Activated CD4-positive, CD25-positive, alpha-beta regulatory T cell treated with anti-CD3 and anti-CD28 coated beads, Interleukin-2, amount 50 U/mL, for 24 hours (primary cell): ENCODE measurements around the gene GPRC5C.
A peak's percentile ranks its signal among the peaks of the same experiment; 100 is the strongest.
"Not testable (repeated sequence)": the region's sequence is repeated elsewhere in the genome, so short reads cannot be mapped to it uniquely, and the experiment has no call there.

Source experiments
- ATAC-seq, 2 donors: fragments of 150-1000 bp; cut with Tn5 transposase; one replicate each; pipeline ENCODE4 v1.10.0; 2021; ENCODE audit warnings: mild to moderate bottlenecking in 1 of 2, moderate library complexity in 1 of 2

GPRC5C gene

DNA sequence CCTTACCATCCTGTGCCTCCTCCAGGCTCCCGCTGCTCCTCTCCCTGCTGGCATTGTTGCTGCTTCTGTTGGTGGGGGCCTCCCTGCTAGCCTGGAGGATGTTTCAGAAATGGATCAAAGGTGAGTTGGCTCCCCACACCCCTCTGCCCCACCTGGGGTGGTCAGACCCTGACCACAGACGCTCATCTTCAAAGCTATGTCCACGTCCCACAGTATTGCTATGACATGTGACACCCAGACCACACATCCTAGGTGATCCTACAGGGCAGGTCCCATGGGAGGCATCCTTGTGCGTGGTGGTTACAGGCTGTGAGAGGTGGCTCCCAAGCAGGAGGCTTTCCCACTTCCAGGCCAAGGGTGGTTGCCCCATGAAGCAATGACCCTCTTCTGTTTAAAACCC lies 45.5 kb downstream of the GPRC5C start:
- no peak for ATAC-seq

DNA sequence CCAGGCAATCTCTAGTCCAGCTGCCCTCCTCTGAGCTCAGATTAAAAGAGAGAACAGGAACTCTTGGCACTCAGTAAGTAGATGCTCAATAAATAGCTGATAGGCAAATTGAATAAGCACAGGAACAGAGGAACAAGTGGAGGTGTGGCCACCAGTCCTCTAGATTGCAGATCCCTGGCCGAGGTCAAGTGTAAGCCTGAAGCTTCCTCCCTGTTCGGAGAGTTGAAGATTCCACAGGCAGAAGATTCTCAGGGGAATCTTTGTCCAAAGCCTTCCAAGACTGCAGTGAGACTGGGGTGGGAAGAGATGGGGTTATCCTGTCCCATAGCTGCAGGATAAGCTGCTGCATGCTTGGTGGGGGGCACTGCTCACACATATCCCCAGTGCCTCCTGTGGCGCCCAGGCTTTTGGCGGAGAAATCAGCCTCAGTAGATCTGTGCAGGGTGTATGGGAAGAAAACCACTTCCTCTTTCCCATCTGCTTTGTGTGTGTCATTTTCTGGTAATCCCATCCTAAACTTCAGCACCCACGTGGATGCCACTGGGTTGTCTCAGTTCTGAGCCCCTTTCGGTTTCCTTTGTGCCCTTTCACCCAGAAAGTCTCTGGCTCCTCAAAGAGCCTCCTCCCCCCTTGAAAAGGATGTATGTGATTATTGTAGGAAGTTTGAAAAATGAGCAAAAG lies 46.7 kb downstream of the GPRC5C start:
- ATAC-seq, result peak in 1 of 2 donors; percentile 44

DNA sequence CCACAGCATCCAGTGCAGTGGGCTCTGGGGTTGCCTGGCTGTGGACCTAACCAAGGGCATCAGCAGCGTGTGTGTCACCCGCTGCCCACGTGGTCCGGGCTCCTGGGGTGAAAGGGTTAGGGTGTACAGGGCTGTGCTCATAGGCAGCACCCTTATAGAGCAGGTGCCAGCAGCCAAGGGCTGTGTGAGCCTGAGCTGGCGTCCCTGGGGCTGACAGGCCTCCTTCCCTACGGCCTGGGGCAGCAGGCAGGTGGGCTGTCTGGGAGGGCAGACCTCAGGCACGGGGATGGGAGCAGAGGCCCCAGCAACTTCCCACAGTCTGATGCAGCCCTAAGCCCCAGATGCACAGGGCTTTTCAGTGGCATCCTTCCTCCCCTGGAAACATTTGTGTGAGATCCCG lies 48.4 kb downstream of the GPRC5C start:
- ATAC-seq, result no peak

DNA sequence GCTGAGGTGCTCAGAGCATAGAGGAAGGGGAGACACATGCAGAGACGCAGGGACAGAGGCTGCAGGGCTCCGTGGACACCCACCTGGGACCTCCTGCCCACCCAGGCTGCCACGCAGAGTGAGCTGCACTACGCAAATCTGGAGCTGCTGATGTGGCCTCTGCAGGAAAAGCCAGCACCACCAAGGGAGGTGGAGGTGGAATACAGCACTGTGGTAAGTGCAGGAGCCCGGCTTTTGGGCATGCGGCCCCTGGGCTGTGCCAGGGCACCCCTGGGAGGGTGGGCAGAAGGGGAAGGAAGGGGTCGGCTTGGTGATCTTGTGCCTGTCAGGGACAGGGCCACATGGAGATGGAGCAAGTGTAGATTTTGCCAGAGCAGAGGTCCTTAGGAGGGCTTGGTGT lies 49.7 kb downstream of the GPRC5C start:
- no peak for ATAC-seq

DNA sequence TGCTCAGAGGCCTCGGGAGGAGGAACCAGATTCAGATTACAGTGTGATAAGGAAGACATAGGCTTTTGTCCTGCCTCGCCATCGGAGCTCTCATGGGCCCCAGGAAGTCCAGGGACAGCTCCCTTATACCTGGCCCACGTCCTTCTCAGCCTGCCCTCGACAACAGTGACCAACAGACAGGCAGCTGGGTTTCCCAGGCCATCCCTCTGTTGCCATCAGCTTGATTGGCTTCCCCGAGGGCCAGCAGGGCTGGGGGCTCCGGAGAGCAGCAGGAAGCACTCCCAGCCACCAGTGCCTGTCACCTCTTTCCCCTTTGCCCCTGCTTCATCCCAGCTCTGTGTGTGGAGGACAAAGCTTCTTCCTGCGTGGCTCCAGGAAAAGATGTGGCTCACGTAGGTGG lies 52.2 kb downstream of the GPRC5C start:
- no peak for ATAC-seq

DNA sequence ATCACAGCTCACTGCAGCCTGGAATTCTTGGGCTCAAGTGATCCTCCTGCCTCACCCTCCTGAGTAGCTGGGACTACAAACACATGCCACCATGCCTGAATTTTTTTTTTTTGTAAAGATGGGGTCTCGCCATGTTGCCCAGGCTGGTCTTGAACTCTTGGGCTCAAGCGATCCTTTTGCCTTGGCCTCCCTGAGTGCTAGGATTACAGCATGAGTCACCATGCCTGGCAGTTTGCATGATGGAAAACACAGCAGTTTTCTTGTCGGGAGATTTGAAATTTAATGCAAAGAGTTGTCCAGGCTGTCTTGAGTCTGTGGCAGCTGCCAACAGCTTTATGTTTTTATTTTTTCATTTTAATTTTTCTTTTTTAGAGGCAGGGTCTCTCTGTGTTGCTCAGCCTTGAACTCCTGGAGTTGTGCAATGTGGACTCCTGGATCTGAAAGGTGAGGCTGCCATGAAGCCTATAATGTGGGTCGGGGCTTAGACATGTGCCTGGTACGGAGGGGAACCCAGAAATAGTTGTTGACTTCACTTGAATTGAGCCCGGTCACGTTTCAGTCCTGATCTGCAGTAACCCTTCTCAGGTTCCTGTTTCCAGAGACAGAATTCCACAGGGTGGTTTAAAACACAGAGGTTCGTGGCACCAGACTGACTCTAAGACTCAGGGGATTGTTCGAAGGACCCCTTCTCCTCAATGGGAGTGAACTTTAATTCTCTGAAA lies 53.3 kb downstream of the GPRC5C start:
- no peak for ATAC-seq

DNA sequence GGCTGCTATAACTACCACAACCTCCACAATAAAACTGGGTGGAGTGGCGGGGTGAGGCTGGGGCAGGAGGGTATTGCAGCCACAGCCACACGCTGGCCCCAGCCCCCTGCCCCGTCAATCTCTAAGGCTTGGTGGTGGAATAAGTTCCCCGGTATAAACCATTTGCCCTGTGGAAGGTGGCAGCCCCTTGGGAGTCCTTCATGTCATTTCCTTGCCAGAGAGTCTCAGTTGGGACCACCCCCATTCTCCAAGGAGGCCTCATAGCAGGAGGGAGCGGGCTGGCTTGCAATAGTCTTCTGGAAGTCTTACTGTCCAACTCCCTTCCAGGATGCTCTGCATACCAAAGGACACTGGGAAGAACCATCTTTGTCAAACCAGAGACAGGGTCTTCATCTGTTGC lies 54.0 kb downstream of the GPRC5C start:
- ATAC-seq, result no peak

DNA sequence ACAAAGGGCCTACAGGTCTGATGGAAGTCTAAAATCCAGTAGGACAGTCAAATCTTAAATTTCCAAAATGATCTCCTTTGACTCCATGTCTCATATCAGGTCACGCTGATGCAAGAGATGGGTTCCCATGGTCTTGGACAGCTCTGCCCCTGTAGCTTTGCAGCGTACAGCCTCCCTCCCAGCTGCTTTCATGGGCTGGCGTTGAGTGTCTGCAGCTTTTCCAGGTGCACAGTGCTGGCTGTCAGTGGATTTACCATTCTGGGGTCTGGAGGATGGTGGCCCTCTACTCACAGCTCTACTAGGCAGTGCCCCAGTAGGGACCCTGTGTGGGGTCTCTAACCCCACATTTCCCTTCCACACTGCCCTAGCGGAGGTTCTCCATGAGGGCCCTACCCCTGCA lies 56.4 kb downstream of the GPRC5C start:
- ATAC-seq, result not testable (repeated sequence)

DNA sequence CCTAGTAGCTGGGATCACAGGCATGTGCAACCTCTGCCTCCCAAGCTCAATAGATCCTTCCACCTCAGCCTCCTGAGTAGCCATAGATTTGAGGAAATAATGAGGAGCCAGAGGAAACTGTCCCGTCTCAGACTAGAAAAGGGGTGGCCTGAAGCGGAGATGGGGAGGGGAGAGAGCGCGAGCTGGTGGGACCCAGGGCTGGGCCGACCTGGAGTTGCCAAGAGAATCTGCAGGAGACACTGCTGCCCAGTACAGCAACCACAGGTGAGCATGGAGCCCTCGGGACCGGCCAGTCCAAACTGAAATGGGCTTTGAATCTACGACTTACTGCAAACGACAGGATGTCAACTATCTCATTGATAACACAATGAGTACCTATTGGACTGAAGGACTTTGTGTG lies 58.8 kb downstream of the GPRC5C start:
- ATAC-seq, result no peak

DNA sequence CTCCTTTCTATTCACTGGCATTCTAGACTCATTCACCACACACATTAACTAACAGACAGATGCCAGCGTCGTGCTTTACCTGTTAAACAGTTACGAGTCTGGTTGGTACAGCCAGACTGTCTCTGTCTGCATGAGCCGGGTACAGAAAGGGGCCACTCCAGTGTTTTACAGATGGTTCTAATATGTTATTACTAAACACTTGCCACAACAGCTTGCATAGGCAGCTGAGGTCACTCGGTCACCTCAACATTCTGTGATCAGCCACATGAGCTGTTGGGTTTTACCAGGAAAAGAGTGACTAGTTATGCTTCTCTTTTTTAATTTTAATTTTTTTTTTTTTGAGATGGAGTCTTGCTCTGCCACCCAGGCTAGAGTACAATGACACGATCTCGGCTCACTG lies 59.7 kb downstream of the GPRC5C start:
- ATAC-seq, result no peak

DNA sequence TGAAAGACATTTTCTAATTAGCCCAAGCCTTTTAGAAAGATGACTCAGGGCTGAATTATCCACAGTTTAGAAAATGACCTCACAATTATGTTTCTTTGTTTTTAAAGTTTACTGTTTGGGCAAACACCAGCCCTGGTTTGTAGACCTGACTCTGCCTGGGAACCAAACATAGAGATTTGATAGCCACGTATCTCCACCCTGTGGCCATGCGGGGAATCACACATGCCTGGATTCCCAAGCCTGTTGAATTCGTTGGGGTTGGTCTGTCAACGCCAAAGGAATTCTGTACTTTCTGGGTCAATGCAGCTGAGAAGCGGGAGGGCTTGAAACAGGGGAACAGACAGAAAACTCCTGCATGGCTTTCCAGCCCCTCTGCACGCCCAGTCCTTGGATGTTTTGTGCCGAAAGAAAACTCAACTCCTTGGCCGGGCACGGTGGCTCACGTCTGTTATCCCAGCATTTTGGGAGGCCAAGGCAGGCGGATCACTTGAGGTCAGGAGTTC lies 61.5 kb downstream of the GPRC5C start:
- ATAC-seq, result peak in 1 of 2 donors; percentile 62
